ENCODE results near the gene TFAP2E. TPM values are rescaled to one million over a fixed set of nuclear protein-coding genes. Genes with fewer than 3 reads are reported as not detected.
A peak's percentile ranks its signal among the peaks of the same experiment; 100 is the strongest.

Gene TFAP2E
- total RNA-seq, 1 donor: under 0.01 TPM

GRCh38 chr1:35633547-35633946 lies 60.4 kb downstream of the TFAP2E start:
- Histone ChIP-seq H3K79me2 (ENCODE audit: insufficient read depth, low read length) (peaks cover 80% of the 10 kb centered on the region), H2AFZ (ENCODE audit: low read length) (no peak overlapping the region), H3K27me3 (ENCODE audit: insufficient read depth, low read length) (no peaks in the 10 kb centered on the region), H3K9me3 (ENCODE audit: low read depth, low read length) (no peaks in the 10 kb centered on the region), H3K4me1 (ENCODE audit: insufficient read depth, low read length) (peaks cover 21% of the 10 kb centered on the region), H3K4me3 (ENCODE audit: insufficient read depth, low read length) (no peak overlapping the region), H3K36me3 (ENCODE audit: insufficient read depth, low read length) (peaks cover 65% of the 10 kb centered on the region), H4K20me1 (ENCODE audit: insufficient read depth, low read length) (peaks cover 8% of the 10 kb centered on the region), H3K27ac (ENCODE audit: low read depth, low read length) (no peak overlapping the region), H3K4me2 (ENCODE audit: insufficient read depth, low read length) (no peak overlapping the region)
- TF ChIP-seq CTCF (IDR thresholded peaks at IDR 0.05; ENCODE audit: extremely low read depth, low read depth, low read length): no peak
- DNase-seq (ENCODE audit: insufficient read length, low spot score, missing footprints): no peak

- peak overlapping the region; percentile 66 for H3K4me3 ChIP-seq (ENCODE audit: insufficient read depth, low read length)
- H3K4me1 ChIP-seq (ENCODE audit: insufficient read depth, low read length): peaks cover 41% of the 10 kb centered on the region
- TF ChIP-seq CTCF (IDR thresholded peaks at IDR 0.05; ENCODE audit: extremely low read depth, low read depth, low read length): no peak
- no peaks in the 10 kb centered on the region for H3K27me3 ChIP-seq (ENCODE audit: insufficient read depth, low read length)
- peaks cover 29% of the 10 kb centered on the region for H3K36me3 ChIP-seq (ENCODE audit: insufficient read depth, low read length)
- peak overlapping the region; percentile 87 for H3K4me2 ChIP-seq (ENCODE audit: insufficient read depth, low read length)
- peak overlapping the region; percentile 66 for H3K27ac ChIP-seq (ENCODE audit: low read depth, low read length)
- no peak overlapping the region for H2AFZ ChIP-seq (ENCODE audit: low read length)
- no peaks in the 10 kb centered on the region for H3K9me3 ChIP-seq (ENCODE audit: low read depth, low read length)
- DNase-seq (ENCODE audit: insufficient read length, low spot score, missing footprints): peak; percentile 53
- peaks cover 78% of the 10 kb centered on the region for H3K79me2 ChIP-seq (ENCODE audit: insufficient read depth, low read length)
- H4K20me1 ChIP-seq (ENCODE audit: insufficient read depth, low read length): no peaks in the 10 kb centered on the region
Observed at GRCh38 chr1:35637401-35637809, 64.3 kb downstream of the TFAP2E start.

- H3K4me1 ChIP-seq (ENCODE audit: insufficient read depth, low read length): peaks cover 41% of the 10 kb centered on the region
- peaks cover 7% of the 10 kb centered on the region for H3K36me3 ChIP-seq (ENCODE audit: insufficient read depth, low read length)
- peak overlapping the region; percentile 100 for H3K4me2 ChIP-seq (ENCODE audit: insufficient read depth, low read length)
- H3K27me3 ChIP-seq (ENCODE audit: insufficient read depth, low read length): peaks cover 16% of the 10 kb centered on the region
- H3K27ac ChIP-seq (ENCODE audit: low read depth, low read length): peak overlapping the region; percentile 97
- peaks cover 54% of the 10 kb centered on the region for H3K79me2 ChIP-seq (ENCODE audit: insufficient read depth, low read length)
- peak overlapping the region; percentile 98 for H2AFZ ChIP-seq (ENCODE audit: low read length)
- TF ChIP-seq CTCF (IDR thresholded peaks at IDR 0.05; ENCODE audit: extremely low read depth, low read depth, low read length): no peak
- no peaks in the 10 kb centered on the region for H3K9me3 ChIP-seq (ENCODE audit: low read depth, low read length)
- DNase-seq (ENCODE audit: insufficient read length, low spot score, missing footprints): peak; percentile 32
- H4K20me1 ChIP-seq (ENCODE audit: insufficient read depth, low read length): no peaks in the 10 kb centered on the region
- peak overlapping the region; percentile 99 for H3K4me3 ChIP-seq (ENCODE audit: insufficient read depth, low read length)
Observed at GRCh38 chr1:35640380-35641232, 67.5 kb downstream of the TFAP2E start.

- H3K4me1 ChIP-seq (ENCODE audit: insufficient read depth, low read length): peaks cover 41% of the 10 kb centered on the region
Observed at GRCh38 chr1:35641233-35641866, 68.2 kb downstream of the TFAP2E start, which contains the start of gene PSMB2. PSMB2 (minus strand) TSS chr1:35641526; CDS start chr1:35641432, 94 bp downstream.

More at GRCh38 chr1:35641233-35641866, 68.2 kb downstream of the TFAP2E start, which contains the start of gene PSMB2:
- H3K36me3 ChIP-seq (ENCODE audit: insufficient read depth, low read length): no peaks in the 10 kb centered on the region
- peak within 1 kb of the TSS; percentile 98 for H2AFZ ChIP-seq (ENCODE audit: low read length)
- peak within 1 kb of the TSS; percentile 97 for H3K27ac ChIP-seq (ENCODE audit: low read depth, low read length)
- peak; percentile 82 for DNase-seq (ENCODE audit: insufficient read length, low spot score, missing footprints)
- no peaks in the 10 kb centered on the region for H3K9me3 ChIP-seq (ENCODE audit: low read depth, low read length)
- peak within 1 kb of the TSS; percentile 100 for H3K4me2 ChIP-seq (ENCODE audit: insufficient read depth, low read length)
- H3K79me2 ChIP-seq (ENCODE audit: insufficient read depth, low read length): peaks cover 47% of the 10 kb centered on the region
- H4K20me1 ChIP-seq (ENCODE audit: insufficient read depth, low read length): no peaks in the 10 kb centered on the region
- no peak for TF ChIP-seq CTCF (IDR thresholded peaks at IDR 0.05; ENCODE audit: extremely low read depth, low read depth, low read length)
- peak within 1 kb of the TSS; percentile 99 for H3K4me3 ChIP-seq (ENCODE audit: insufficient read depth, low read length)
- H3K27me3 ChIP-seq (ENCODE audit: insufficient read depth, low read length): peaks cover 23% of the 10 kb centered on the region
